GM18520 (cell line): ENCODE data around the gene ULBP1.
"Not testable (repeated sequence)": the region's sequence is repeated elsewhere in the genome, so short reads cannot be mapped to it uniquely, and the experiment has no call there.

Experiments
- ATAC-seq: cut with Tn5 transposase; IDR thresholded peaks from one replicate; pipeline ENCODE4 v1.9.1; 2021; ENCODE audit not compliant: unreplicated experiment

Gene ULBP1

GRCh38 chr6:150003599-150003998, 39.9 kb downstream of the ULBP1 start:
- not testable (repeated sequence) for ATAC-seq

GRCh38 chr6:150004101-150004782, 40.5 kb downstream of the ULBP1 start:
- ATAC-seq, result no peak

- peak; percentile 62 for ATAC-seq
These were observed 41.3 kb downstream of the ULBP1 start for GRCh38 chr6:150004783-150005717.

GRCh38 chr6:150005761-150006651, 42.3 kb downstream of the ULBP1 start:
- no peak for ATAC-seq

- no peak for ATAC-seq
These were observed 43.3 kb downstream of the ULBP1 start for GRCh38 chr6:150006961-150007464.

GRCh38 chr6:150008588-150008987, 44.8 kb downstream of the ULBP1 start:
- no peak for ATAC-seq

GRCh38 chr6:150012846-150013784, 49.4 kb downstream of the ULBP1 start:
- ATAC-seq, result not testable (repeated sequence)

GRCh38 chr6:150013785-150014622, 50.3 kb downstream of the ULBP1 start:
- ATAC-seq, result not testable (repeated sequence)

- not testable (repeated sequence) for ATAC-seq
These were observed 51.0 kb downstream of the ULBP1 start for GRCh38 chr6:150014623-150015280.

GRCh38 chr6:150015281-150016001, 51.7 kb downstream of the ULBP1 start:
- not testable (repeated sequence) for ATAC-seq

- no peak for ATAC-seq
These were observed 52.8 kb downstream of the ULBP1 start for GRCh38 chr6:150016324-150017185.

- ATAC-seq, result not testable (repeated sequence)
These were observed 53.4 kb downstream of the ULBP1 start for GRCh38 chr6:150017186-150017521.

GRCh38 chr6:150018846-150019580, 55.3 kb downstream of the ULBP1 start:
- ATAC-seq, result no peak

- ATAC-seq, result not testable (repeated sequence)
These were observed 58.1 kb downstream of the ULBP1 start for GRCh38 chr6:150021870-150022269.
